PFSK-1 (cell line): Measurements from ENCODE around the gene ADGRB2.

Experiments
- POLR2AphosphoS5 ChIP-seq: IDR thresholded peaks from 2 replicates; pipeline ENCODE4 v1.6.1; 2012; ENCODE audit warnings: low read depth, mild to moderate bottlenecking, control low read depth, low read length, moderate library complexity
- REST ChIP-seq, 2 experiments: IDR thresholded peaks; 2 replicates each; pipeline versions ENCODE4 v1.6.1 to v1.8.0; 2011 to 2012; ENCODE audit warnings: low read depth in 2 of 2, low read length in 2 of 2, control low read depth in 1 of 2, inconsistent platforms in 1 of 2, mild to moderate bottlenecking in 1 of 2, moderate library complexity in 1 of 2; ENCODE audit not compliant: insufficient read depth in 1 of 2
- SIN3A ChIP-seq: IDR thresholded peaks from 2 replicates; pipeline ENCODE4 v1.6.1; 2012; ENCODE audit warnings: mild to moderate bottlenecking, low read length, moderate library complexity, borderline replicate concordance; ENCODE audit not compliant: insufficient read depth

- no peak for TF ChIP-seq POLR2AphosphoS5
- no peak for TF ChIP-seq REST (IDR thresholded peaks at IDR 0.05; ENCODE audit: insufficient read depth in 1 of 2, low read depth in 2 of 2, low read length in 2 of 2)
- no peak for TF ChIP-seq SIN3A
These were observed 26.0 kb upstream of the ADGRB2 start for GRCh38 chr1:31790140-31790539.
